Esophagus (tissue), 2 donors: Measurements from ENCODE around the gene MAN1A2. TPM values are rescaled to one million over a fixed set of nuclear protein-coding genes. Genes with fewer than 3 reads are reported as not detected.
"Not testable (repeated sequence)": the region's sequence is repeated elsewhere in the genome, so short reads cannot be mapped to it uniquely, and the experiment has no call there.

Experiments used
- H3K27ac ChIP-seq, 2 donors: one replicate each; pipeline ENCODE4 v1.5.1; 2013; ENCODE audit warnings: low read depth in 2 of 2, mild to moderate bottlenecking in 2 of 2, inconsistent platforms in 1 of 2, low read length in 1 of 2, moderate library complexity in 1 of 2
- H3K27me3 ChIP-seq, 2 donors: one replicate each; pipeline ENCODE4 v1.6.1; 2013; ENCODE audit warnings: low read length in 2 of 2, control low read depth in 1 of 2, mild to moderate bottlenecking in 1 of 2; ENCODE audit not compliant: insufficient read depth in 2 of 2, control insufficient read depth in 1 of 2
- H3K36me3 ChIP-seq, 2 donors: one replicate each; pipeline ENCODE4 v1.6.1; 2013; ENCODE audit warnings: low read length in 1 of 2; ENCODE audit not compliant: control insufficient read depth in 2 of 2, insufficient read depth in 2 of 2
- H3K4me1 ChIP-seq, 2 donors: one replicate each; pipeline ENCODE4 v1.6.1; 2013; ENCODE audit warnings: low read length in 1 of 2; ENCODE audit not compliant: control insufficient read depth in 2 of 2, insufficient read depth in 2 of 2
- H3K4me3 ChIP-seq, 2 donors: one replicate each; pipeline ENCODE4 v1.5.1; 2013; ENCODE audit warnings: low read length in 2 of 2, mild to moderate bottlenecking in 2 of 2, low read depth in 1 of 2, moderate library complexity in 1 of 2
- H3K9me3 ChIP-seq, 2 donors: one replicate each; pipeline ENCODE4 v1.6.1; 2013; ENCODE audit warnings: mild to moderate bottlenecking in 2 of 2, low read depth in 1 of 2, low read length in 1 of 2, moderate library complexity in 1 of 2; ENCODE audit not compliant: control insufficient read depth in 2 of 2, insufficient read depth in 1 of 2
- WGBS, 2 donors: extraction: QIAGEN DNeasy Blood & Tissue Kit; methylation state at CpG; one replicate each; pipeline ENCODE4 v1.1.7; 2013; 5-methylcytosine and 5-hydroxymethylcytosine counted together
- polyA plus RNA-seq, 2 donors: library from polyadenylated mRNA; stranded (reverse); fragments of 200-250 nt; gene quantifications; one replicate each; pipeline ENCODE4 v1.2.3, GENCODE V29; 2013
- donor health status: healthy with polysubstance abuse.
- donor health status: Bipolar disorder and iron deficiency.

MAN1A2 gene
- polyA plus RNA-seq = 1 to 10 TPM; 4.7 to 6.2 TPM

DNA sequence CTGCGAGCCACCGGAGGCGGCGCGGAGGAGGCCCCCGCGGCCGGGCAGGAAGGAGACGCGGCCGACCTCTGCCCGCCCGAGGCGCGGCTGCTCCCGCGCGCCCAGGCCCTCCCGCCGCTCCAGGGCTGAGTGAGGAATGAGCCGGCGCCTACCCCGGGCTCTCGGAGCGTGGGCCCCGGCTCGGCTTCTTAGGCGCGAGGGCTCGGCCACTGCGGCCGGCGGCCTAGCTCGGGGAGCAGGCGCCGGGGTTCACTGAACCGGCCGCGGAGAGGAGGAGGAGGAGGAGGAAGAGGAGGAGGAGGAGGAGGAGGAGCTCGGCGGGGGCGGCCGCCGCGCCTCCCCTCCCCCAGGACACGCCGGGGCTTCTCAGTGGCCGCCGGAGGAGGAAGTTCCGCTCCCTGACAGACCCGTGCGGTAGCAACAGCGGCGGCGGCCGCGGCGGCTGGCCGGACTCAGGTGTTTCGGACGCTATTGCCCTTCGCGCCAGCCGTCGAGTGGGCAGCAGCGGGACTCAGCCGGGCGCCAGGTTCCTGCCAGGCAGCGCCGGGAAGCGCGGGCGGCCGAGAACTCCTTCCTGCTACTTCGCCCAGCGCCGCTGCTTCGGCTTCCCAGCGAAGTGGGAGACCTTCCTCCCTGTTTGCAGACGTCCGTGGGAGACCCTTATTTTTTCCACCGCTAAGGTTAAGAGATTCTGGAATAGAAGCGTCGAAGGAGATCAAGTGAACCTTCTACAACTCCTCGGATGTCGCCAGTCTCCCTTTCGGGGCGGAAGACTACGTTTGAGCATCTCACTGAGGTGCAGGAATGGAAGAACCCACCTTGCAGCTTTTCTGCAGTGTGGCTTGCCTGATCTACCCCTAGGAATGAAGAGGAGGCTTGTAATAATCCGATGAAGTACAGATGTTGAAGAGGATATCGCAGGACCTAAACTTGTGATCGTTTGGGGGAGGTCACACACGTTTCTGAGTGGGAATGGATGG, at the start of gene MAN1A2:
Gene MAN1A2, plus strand, starts transcription at position 404 of the 980 bp plus-strand sequence. CDS start 735 bp downstream, outside the sequence.
- Histone ChIP-seq H3K27me3 (no peaks in the 10 kb centered on the region), H3K4me1 (peaks cover 3 to 6% of the 10 kb centered on the region in 2 donors), H3K9me3 (no peaks in the 10 kb centered on the region), H3K36me3 (no peaks in the 10 kb centered on the region), H3K4me3 (peak within 1 kb of the TSS; percentile 87 to 92), H3K27ac (peak within 1 kb of the TSS; percentile 95 to 99)
- 0 to 1% methylated on average over 49 to 92 of the region's 93 CpGs for WGBS, 2 donors

DNA sequence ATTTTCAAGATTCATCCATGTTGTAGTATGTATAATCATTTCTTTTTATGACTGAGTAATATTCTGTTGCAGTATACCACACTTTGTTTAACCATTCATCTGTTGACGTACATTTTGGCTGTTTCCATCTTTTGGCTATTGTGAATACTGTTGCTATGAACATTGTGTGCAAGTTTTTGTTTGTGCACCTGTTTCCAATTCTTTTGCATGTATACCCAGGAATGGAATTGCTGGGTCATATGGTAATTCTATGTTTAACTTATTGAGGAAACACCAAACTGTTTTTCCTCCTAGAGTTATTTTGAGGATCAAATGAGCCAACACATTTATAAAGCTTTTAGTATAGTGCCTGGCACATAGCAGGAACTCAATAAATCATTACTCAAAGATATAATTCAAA, 49.2 kb upstream of the MAN1A2 start:
- no peak overlapping the region for H3K27ac ChIP-seq
- H3K27me3 ChIP-seq = no peaks in the 10 kb centered on the region
- no peaks in the 10 kb centered on the region for H3K4me1 ChIP-seq
- no peaks in the 10 kb centered on the region for H3K9me3 ChIP-seq
- 85 to 90% methylated on average over 1 of the region's 1 CpG for WGBS, 2 donors
- H3K4me3 ChIP-seq = no peak overlapping the region
- H3K36me3 ChIP-seq = no peaks in the 10 kb centered on the region

DNA sequence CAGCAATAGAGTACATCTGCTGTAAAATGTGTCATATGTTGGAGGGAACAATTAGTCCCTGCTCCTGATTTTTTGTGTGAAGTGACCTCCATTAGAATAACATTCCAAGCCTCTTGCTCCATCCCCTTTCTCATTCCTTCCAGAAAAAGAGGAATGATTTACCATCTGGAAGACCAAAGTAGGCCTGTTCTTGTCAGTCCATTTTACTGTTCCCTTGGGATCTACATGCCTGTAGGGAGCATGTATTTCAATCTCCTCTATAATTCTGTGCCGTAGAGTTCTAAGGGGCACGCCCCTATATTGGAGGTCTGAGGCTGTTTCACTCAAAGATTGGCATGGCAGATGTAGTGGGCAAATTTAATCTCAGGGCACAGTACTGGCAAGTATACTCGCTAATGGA, 48.8 kb upstream of the MAN1A2 start:
- 83 to 87% methylated on average over 3 of the region's 3 CpGs for WGBS, 2 donors
- H3K4me1 ChIP-seq = no peaks in the 10 kb centered on the region
- no peaks in the 10 kb centered on the region for H3K36me3 ChIP-seq
- H3K4me3 ChIP-seq = no peak overlapping the region
- no peaks in the 10 kb centered on the region for H3K9me3 ChIP-seq
- H3K27ac ChIP-seq = no peak overlapping the region
- no peaks in the 10 kb centered on the region for H3K27me3 ChIP-seq

DNA sequence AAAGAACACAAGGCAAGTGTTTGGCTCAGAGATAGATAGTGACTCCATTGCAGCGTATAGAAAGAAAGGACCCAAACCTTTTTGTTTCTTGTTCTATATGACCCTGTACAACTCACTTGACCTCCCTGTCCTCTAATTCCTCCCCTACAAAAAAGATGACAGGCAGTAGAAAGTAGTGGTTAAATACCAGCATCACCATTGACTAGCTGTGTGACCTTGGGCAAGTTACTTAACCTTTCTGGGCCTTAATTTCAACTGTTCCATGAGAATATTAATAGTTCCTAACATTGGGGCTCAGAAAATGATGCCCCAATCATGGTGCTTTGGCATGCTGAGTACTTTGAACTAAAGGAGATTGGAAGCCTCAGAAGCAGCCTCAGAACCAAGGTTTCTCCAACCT, 46.7 kb upstream of the MAN1A2 start:
- Histone ChIP-seq H3K27me3 (no peaks in the 10 kb centered on the region), H3K36me3 (no peaks in the 10 kb centered on the region), H3K4me3 (no peak overlapping the region), H3K9me3 (no peaks in the 10 kb centered on the region), H3K27ac (no peak overlapping the region), H3K4me1 (no peaks in the 10 kb centered on the region)
- 96 to 97% methylated on average over 1 of the region's 1 CpG for WGBS, 2 donors

DNA sequence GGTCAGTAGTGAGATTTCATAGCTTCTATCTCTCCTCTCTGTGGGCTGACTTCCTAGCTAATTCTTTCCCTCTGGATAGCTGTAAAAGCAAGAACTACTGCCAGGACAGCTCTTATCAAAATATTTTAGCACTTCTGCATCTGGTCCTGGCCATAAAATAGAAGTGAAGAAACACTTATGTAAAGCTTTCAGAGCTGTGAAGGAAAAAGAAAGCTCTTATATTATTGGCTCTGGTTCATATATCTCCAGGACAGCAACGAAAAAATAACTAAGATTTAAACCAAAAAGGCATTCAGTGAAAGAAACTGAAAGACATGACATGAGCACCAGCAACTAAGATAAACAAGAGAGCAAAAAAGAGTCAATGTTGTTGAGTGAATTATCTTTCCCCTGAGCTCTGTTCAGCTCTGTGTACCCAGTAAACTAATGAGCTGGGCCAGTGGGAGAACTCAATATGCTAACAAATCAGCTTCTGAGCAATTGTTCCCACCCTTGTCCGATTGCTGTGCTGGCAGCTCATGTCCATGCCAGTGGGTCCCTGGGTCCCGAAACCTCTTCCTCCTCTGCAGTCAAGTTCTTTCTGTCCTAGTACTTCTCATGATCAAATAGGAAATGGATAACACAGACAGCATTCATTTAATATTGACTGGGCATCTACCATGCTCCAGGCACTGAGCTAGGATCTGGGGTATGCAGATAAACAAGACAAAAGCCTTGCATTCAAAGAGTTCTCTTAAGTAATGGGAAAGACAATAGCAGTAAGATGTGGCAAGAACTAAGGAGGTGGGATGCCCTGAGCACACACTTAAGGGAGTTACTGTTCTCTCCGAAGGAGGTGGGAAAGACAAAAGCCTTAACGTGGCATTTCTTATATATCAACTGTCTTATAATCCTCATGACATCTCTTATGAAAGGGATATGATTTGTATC, 45.3 kb upstream of the MAN1A2 start:
- Histone ChIP-seq H3K27ac (no peak overlapping the region), H3K36me3 (no peaks in the 10 kb centered on the region), H3K27me3 (no peaks in the 10 kb centered on the region), H3K9me3 (no peaks in the 10 kb centered on the region), H3K4me3 (no peak overlapping the region), H3K4me1 (no peaks in the 10 kb centered on the region)
- WGBS, 2 donors = 59 to 61% methylated on average over 5 of the region's 5 CpGs

DNA sequence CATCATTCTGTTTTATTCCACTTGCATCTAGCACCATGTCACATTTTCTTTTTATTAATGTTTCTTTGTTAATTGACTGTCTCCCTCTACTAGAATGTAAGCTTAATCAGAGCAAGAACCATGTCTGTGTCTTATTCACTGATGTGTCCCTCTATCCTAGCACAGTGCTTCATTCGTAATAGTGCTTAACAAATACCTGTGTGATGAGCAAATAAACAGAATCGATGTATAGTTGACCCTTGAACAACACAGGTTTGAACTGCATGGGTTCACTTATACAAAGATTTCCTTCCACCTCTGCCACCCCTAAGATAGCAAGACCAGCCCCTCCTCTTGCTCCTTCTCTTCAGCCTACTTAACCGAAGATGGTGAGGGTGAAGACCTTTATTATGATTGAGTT, 42.9 kb upstream of the MAN1A2 start:
- H3K4me1 ChIP-seq = no peaks in the 10 kb centered on the region
- WGBS, 2 donors = 48 to 59% methylated on average over 3 of the region's 3 CpGs
- H3K9me3 ChIP-seq = no peaks in the 10 kb centered on the region
- H3K27me3 ChIP-seq = no peaks in the 10 kb centered on the region
- H3K4me3 ChIP-seq = no peak overlapping the region
- no peaks in the 10 kb centered on the region for H3K36me3 ChIP-seq
- H3K27ac ChIP-seq = no peak overlapping the region

DNA sequence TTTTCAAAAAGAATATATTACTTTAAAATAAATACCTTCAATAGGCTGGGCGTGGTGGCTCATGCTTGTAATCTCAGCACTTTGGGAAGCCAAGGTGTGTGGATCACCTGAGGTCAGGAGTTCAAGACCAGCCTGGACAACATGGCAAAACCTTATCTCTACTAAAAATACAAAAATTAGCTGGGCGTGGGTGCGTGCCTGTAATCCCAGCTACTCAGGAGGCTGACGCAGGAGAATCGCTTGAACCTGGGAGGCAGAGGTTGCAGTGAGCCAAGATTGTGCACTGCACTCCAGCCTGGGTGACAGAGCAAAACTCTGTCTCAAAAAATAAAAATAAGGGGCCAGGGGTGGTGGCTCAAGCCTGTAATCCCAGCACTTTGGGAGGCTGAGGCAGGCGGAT, 41.2 kb upstream of the MAN1A2 start:
- H3K4me1 ChIP-seq, H3K27ac ChIP-seq, H3K9me3 ChIP-seq, H3K27me3 ChIP-seq, H3K36me3 ChIP-seq, H3K4me3 ChIP-seq: not testable (repeated sequence)
- 80 to 90% methylated on average over 6 of the region's 6 CpGs for WGBS, 2 donors

DNA sequence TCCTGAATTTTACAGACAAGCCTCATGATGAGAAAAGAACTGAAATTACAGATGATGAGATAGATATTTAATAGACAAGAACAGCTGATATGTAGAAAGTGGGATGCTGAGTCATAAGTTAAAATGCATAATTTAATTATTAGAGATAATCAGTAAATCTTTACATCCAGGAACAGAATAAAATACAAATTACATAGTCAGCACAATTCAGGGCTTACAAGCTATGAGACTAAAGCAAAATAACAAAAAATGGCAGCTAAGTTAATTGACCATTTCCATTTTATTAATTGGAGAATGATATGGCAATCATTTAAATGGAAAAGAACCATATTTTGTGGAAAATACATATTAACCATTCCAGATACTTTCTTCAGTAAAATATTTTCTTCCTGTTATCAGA, 40.2 kb upstream of the MAN1A2 start:
- Histone ChIP-seq H3K27ac (no peak overlapping the region), H3K4me3 (no peak overlapping the region), H3K27me3 (no peaks in the 10 kb centered on the region)

DNA sequence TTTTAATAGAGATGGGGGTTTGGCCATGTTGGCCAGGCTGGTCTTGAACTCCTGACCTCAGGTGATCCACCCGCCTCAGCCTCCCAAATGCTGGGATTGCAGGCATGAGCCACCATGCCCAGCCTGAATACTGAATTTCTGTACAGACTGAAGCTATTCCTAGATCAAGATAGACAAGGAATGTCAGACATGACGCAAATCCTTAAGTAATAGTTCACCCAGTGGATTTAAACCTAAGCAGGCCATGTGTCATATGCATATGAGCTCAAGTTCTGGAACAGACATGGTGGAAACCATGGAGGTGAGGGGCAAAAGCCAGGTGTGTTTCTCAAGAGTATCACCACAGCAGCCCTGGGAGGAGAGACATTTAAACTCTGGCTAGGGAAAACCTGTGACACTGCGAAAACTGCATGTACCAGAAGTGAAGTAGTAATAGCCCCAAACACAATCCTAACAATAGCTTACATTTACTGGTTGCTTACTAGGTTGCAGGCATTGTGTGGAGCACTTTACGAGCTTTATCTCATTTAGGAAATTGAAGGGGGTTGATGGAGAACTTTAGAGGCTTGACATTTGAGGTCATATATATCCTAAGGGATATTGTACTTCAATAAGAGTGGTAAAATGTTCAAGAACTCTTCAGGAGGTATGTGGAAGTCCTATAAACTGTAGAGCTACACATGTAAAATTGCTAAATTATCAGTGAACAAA, 31.7 kb upstream of the MAN1A2 start:
- no peak overlapping the region for H3K27ac ChIP-seq
- H3K4me1 ChIP-seq = no peaks in the 10 kb centered on the region
- no peaks in the 10 kb centered on the region for H3K27me3 ChIP-seq
- 94 to 95% methylated on average over 4 of the region's 4 CpGs for WGBS, 2 donors
- H3K9me3 ChIP-seq = no peaks in the 10 kb centered on the region
- H3K4me3 ChIP-seq = no peak overlapping the region
- H3K36me3 ChIP-seq = no peaks in the 10 kb centered on the region

More for the DNA sequence above, 40.2 kb upstream of the MAN1A2 start:
- Histone ChIP-seq H3K36me3 (no peaks in the 10 kb centered on the region), H3K4me1 (no peaks in the 10 kb centered on the region), H3K9me3 (no peaks in the 10 kb centered on the region)
